SKM-1 (cell line): ENCODE results near the gene RACGAP1.
"Not testable (repeated sequence)": the region's sequence is repeated elsewhere in the genome, so short reads cannot be mapped to it uniquely, and the experiment has no call there.

Experiments used
- DNase-seq: peaks from one replicate; lab custom pipeline; 2025; ENCODE audit not compliant: unreplicated experiment; lab: John Stamatoyannopoulos, UW

The RACGAP1 gene

DNA sequence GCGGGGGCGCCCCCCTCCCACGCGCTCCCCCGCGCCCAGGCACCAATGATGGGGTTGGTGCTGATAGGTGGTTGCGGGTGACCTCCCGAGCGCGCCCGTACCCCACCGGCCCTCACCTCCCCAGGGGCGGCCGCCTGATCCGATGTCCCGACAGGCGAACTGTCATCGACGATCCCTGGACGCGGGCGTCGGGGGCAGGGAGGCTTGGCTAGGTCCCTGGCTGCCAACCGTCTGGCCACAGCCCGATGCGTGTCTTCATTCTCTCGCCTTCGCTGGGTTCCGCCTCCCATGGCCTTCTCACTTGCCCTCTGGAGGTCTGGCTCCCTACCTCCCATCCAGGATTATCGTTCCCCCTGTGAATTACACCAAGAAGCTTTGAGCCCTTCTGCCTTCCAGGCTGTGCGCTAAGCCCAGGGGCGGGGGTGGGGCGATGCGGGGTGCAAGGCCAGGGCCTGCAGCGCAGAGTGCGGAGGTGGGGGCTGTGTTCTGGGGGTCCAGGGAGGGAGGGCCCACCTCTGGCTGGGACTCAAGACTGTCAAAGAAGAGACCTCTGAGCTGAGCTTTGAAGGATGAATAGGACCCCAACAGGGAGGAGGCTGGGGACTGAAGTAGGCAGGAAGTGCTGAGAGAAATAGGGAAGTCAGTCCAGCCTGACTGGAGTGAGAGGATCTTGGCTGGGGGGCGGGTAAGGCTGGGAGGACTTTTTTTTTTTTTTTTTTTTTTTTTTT is 7.7 kb upstream of the RACGAP1 start:
- DNase-seq: peak; percentile 47

DNA sequence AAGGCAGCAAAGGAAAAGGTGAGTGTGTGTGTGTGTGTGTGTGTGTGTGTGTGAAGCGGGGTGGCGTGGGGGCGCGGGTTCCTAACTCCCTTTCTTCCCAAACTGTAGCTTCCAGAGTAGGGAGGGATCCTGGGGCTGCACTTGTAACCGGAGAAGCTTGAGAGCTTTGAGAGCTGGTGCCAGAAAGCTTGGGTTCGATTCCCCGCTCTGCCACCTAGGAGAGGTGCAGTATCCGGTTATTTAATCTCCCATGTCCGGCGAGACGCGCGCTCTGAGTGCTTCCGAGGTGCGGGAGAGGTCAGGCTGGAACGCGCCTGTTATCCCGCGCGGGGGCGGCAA is 7.2 kb upstream of the RACGAP1 start:
- DNase-seq: no peak

DNA sequence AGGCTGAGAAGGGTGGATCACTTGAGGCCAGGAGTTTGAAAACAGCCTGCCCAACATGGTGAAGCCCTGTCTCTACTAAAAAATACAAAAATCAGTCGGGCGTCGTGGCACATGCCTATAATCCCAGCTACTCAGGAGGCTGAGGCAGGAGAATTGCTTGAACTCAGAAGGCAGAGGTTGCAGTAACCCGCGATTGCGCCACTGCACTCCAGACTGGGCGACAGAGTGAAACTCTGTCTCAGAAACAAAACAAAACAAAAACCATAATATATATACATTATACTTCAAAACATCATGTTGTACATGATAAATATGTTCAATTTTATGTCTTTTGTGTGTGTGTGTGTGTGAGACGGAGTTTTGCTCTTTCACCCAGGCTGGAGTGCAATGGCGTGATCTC is 5.2 kb upstream of the RACGAP1 start:
- not testable (repeated sequence) for DNase-seq

DNA sequence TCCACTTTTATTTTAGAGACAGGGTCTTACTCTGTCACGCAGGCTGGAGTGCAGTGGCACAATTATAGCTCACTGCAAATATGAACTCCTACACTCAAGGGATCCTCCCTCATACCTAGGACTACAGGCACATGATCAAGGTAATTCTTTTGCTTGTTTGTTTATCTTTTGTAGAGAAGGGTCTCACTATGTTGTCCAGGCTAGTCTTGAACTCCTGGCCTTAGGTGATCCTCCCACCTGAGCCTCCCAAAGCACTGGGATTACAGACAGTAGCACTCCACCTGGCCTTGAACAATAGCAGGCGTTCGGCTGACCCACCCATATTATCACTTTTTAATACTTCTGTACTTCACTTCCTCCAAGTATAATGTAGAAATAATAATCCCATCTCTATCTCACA is 1.4 kb upstream of the RACGAP1 start:
- no peak for DNase-seq

DNA sequence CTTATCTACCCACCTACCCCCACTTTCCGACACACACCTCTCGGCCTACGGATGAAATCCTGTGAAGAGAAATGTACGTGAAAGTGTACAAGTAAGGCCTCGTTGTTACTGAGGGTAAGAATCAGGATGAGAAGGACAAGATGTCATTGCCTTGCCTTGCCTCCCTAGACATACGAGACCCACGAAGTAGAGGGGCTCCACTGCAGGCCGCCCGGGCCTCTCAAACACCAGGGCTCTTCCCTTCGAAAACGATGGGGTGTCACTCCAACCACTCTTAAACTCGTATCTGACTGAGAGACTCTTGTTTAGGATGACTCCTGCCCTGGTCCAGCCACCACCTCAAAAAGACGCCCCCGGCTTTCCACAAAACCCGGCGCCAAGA is 498 bp downstream of the RACGAP1 start:
- DNase-seq: no peak

DNA sequence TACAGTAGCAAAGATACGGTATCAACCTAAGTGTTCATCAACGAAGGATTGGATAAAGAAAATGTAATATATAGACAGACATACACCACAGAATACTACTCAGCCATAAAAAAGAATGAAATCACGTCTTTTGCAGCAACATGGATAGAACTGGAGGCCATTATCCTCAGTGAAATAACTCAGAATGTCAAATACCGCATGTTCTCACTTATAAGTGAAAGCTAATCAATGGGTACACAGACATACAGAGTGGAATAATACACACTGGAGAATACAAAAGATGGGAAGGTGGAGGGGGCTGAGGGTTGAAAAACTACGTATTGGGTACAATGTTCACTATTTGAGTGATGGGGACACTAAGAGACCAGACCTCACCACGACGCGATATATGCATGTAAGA is 1.1 kb downstream of the RACGAP1 start:
- no peak for DNase-seq

DNA sequence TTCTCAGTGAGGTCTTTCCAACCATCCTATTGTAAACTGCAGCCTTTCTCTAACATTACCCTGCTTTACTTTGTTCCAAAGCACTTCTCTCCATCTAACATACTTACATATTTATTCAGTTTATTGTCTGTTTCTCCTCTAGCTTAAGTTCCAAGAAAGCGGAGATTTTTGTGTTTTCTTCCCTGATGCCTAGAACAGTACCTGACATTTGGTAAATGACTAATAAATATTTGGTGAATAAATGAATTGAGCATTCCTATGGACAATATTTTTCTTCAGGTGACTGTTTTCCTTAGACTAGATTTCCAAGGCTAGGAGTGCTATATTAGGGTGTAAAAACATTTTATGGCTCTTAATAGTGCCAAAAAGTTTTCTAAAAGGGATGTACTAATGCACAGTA is 2.4 kb downstream of the RACGAP1 start:
- DNase-seq: no peak

DNA sequence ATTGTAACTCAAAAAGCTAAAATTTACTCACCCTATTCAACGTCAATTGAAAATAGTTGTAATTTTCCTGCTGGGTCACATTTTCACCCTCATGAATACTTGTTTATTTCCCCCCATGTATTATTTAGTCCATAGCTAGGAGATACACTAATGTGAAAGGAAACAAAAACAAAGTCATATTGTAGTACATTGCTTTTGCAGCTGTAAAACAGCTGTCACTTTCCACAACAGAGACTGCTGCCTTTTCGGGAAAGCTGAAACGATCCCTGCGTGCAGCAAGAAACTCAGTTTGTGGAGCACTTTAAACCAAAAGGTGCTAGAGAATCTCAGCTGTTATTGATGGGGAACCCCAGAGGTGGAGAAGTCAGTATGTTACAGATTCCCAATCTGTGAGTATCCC is 4.3 kb downstream of the RACGAP1 start:
- no peak for DNase-seq

DNA sequence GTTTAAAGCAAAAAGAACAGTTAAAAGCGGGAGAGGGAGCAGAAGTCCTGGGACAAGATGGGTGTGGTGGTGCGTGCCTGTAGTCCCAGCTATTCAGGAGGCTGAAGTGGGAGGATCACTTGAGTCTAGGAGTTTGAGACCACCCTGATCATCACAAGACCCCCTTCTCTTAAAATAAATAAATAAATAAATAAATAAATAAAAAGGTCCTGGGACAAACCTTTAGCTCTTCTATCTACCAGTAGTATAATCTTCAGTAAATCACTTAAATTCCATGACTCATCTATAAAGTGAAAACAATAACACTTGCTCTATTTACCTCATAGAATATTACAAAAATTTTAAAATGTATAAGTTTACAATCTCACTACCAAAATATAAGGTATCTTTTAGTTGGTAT is 5.8 kb downstream of the RACGAP1 start:
- no peak for DNase-seq

DNA sequence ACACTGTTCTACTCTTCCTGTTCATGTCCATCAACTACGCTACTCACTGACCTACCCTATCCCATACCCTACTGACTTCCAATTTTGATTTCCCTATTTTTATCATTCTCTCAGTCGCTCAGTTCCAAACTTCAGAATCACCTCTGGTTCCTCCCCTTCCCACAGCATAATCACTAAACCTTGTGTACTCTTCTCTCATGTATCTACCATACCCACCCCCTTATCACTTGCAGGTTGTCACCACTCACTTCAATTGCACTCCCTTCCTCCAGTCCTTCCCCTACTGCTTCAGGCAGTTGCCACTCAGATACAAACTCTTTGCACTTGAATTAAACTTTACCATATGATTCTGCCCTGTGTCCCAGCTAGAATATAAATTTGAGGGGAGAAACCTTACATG is 6.3 kb downstream of the RACGAP1 start:
- no peak for DNase-seq

DNA sequence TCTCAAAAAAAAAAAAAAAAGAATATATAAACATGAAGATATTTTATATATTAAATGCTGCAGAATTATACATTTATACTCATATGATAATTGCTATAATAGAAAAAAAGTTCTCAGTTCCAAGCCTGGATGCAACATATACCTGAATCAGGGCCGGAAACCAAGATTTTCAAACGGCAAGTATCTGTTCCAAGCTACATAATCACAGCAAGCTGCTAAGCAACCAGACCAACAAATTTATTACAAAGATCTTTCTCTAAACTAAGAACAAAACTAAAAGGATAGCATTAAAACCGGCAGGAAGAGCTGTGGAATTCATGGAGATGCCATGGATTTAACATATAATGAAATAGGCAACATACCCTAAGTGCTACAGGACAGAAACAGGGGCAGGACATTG is 7.1 kb downstream of the RACGAP1 start:
- DNase-seq: no peak

DNA sequence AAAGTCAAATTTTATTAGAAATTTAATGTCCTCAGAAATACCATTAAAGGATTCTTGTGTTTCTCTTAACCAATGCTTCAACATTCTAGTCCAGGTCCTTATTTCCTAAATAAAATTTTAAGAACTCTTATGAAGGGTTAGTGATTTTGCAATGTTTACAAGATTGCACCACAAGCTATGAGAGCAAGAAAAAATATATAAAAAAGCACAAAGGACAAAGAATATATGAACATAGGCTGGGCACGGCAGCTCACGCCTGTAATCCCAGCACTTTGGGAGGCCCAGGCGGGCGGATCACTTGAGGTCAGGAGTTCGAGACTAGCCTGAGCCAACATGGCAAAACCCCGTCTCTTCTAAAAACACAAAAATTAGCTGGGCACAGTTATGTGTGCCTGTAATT is 7.7 kb downstream of the RACGAP1 start:
- no peak for DNase-seq

DNA sequence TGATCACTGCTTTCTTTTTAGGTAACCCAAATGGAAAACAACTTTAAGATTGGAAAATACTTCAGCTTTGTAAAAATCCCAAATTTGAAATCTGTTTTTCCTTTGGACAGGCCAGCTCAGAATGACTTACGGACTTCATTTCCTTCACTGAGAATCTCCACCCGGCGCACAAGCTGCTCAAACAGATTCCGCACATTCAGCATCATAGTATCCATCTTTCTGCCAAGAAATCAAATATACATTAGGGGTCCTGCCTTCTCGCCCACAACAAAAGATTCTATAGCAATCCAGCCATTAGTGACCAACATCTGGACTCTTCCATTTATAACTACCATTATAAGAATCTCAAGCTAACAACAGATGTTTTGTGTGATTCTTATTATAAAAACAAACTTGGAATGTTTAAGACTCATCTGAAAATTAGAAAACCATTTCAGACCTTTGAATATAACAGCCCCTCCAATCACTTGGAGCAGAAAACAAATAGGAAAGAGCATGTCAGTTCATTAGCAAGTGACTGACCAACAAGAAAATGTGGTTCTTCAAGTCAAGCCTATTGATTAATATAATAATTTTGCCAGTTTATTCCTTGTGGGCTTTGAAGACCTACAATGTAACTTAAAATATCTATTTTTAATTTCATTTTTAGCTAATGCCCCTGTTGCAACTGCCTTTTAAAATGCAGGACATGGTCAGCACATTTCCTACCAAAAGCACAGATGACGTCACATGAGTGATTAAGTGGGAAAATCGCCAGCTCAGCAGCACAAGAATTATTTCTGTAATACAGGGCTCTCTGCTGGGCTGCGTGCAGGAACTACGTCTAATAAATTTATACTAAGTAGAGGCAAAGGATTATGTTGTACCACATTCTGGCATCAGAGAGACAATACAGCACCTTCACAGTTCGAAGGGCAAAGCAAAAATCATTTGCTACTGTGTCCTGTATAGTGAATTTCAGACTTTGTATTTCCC is 8.5 kb downstream of the RACGAP1 start:
- DNase-seq: no peak

DNA sequence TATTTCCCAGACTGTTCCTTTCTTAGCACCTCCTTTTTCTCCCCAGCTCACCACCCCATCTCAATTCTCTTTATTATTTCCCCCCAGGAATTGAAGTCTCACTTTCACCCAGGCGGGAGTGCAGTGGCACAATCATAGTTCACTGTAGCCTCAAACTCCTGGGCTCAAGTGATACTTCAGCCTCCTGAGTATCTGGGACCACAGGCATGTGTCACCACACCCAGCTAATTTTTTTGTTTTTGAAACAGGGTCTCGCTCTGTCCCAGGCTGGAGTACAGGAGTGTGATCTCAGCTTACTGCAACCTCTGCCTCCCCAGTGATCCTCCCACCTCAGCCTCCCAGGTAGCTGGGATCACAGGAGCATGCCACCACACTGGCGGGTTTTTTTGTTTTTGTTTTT is 11.0 kb downstream of the RACGAP1 start:
- no peak for DNase-seq

DNA sequence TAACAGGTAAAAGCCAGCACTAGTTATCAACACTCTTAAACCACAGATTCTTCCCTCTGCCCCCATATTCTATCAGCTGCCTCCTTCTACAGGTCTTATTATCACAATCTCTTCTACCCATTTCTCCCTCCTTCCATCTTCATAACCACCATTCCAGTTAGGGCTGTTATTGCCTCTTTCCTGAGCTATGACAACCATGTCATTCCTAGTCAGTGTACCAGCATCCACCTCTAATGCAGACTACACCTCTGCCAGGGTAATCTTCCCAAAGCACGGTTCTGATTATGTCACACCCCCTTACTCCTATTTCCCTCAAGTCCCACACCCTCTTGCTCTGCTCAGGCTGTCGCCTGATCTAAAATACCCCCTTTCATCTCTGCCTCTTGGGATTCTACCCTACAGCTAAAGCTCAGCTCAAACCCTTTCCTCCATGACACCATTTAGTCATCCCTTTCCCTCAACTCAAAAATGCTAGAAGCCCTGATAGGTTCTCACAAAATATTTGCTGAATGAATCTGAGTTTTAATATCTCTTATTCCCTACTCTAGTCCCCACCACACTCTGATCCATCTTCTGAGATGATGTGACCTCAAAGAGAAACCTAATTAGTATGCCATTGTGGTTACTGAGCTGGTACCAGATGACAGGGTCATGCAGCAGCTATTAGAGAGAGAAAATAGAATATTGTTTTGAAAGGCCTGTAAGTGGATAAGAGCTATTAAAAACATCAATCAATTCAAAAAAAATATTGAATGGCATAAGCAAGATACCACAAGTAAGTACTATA is 11.7 kb downstream of the RACGAP1 start:
- no peak for DNase-seq

DNA sequence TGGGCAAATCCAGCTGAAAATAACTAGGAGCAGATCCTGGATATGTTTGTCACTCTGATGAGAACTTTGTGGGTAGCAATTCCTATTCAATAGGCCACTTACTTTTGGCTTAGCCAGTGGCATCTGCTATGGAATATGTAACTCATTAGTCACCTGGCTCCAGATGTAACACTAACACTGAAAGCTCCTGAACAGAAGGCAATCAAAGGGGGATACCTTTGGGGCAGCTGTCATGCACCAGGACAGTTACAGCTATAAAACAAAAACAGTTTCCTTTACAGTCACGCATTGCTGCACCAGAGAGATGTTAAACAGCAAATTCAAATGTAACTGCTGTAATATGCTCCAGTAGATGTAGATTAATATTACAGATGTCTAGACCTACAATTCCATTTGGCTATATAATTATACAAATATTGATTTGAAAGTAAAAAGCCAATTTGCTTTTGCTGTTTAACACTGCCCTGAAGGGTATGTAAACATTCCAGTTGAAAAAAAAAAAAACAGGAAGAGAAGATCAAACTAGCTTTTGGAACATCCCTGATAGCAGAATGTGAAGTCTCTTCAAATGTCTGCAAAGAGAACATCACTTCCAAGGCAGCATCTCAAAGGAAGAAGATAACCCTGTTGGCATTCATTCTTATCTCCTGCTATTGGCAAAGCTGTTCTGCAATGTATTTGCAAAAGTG is 18.4 kb downstream of the RACGAP1 start:
- DNase-seq: no peak

DNA sequence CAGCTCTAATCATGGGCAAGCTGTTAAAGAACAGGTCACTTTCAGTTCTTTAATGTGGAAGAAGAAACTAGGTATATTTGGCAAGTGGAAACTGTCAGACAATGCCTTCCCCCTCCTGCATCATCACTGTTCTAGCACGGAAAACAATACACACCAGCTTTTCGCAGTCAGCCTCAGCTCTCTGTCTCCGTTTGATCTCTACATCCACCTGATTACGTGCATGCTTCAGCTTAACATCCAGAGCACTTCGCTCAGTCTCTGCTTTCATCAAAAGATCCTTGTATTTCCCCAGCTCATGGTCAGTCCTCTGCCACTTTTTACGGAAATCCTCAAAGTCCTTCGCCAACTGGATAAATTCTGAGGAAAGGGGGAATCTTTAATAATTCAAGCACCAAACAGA is 19.0 kb downstream of the RACGAP1 start:
- DNase-seq: no peak

DNA sequence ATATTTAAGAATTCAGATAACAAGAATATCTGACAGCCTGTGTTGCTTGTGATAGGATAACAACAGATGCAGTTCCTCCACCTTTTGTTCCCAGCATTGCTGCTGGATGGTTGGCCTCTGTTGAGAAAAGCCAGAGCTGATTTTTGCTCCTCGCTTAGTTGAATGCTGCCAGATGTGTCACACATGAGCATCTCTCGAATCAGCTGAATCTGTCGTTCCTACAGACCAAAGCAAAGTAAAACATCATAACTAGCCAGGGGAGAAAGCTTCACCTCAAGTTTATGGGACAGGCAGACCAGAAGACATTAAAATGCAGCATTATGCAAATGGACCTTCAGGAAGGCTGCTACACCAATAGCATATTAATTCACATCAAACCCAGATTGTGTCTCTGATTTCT is 20.1 kb downstream of the RACGAP1 start:
- DNase-seq: no peak

DNA sequence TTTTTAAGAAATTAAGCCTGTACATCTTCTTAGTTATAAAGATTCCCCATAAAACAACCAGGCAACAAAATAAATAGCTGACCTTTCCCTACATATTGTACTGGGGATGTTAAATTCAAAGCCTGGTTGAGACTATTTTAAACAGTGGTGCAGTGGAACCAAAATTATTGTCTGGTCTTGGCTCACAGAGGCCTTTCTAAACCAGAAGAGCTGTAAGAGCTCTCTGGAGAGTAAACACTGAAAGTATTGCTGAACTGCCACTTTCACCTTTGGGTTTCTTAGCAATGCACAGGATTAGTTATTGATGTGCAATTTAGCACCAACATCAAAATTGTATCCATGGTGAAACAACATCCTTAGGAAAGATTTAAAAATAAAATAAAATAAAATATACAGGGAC is 20.6 kb downstream of the RACGAP1 start:
- no peak for DNase-seq

DNA sequence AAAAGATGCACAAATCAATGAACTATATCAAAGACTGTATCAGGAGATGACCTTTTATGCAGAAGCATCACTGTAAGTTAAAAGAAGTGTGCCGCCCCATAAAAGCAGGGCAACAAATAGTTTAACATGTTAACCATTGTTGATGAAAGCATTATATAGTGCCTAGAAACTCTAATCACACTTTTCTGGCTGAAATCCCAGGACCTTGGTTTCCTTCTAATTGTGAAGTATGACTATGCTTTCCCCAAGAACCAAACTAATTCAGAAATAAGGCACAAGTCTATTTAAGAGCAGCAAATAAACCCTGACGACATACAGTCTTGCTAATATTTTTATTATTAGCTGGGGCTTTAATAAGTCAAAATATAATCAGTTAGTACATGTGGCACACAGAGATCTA is 21.7 kb downstream of the RACGAP1 start:
- no peak for DNase-seq

DNA sequence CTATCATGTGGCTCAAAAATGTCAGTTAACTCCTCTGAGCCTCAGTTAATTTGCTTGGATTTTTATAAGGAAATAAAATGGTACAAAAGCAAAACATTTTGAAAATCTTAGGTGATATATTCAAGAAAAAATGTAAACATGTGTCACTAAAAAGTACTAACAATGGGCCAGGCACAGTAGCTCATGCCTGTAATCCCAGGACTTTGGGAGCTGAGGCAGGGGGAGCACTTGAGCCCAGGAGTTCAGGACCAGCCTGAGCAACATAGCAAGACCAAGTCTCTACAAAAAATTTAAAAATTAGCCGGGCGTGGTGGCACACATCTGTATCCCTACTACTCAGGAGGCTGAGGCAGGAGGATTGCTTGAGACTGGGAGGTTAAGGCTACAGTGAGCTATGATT is 26.8 kb downstream of the RACGAP1 start:
- no peak for DNase-seq
